HAP-1 (cell line): ENCODE data around the gene RNF220.
"Not testable (repeated sequence)": the region's sequence is repeated elsewhere in the genome, so short reads cannot be mapped to it uniquely, and the experiment has no call there.

Experiments used
- DNase-seq, 2 experiments: peaks; one replicate each; pipeline ENCODE4 v3.0.0-alpha.2; 2016 to 2020; ENCODE audit warnings: low spot score in 2 of 2
- H3K27me3 ChIP-seq: fragments of 250-450 bp; sonication (Bioruptor Pico); 2 replicates; pipeline ENCODE4 v1.5.1; 2020; ENCODE audit warnings: low read depth, mild to moderate bottlenecking, moderate library complexity
- H3K36me3 ChIP-seq: fragments of 250-450 bp; sonication (Bioruptor Pico); replicated peaks from 2 replicates; pipeline ENCODE4 v1.5.1; 2020; ENCODE audit warnings: mild to moderate bottlenecking
- H3K4me1 ChIP-seq: fragments of 250-450 bp; sonication (Bioruptor Pico); 2 replicates; pipeline ENCODE4 v1.5.1; 2020; ENCODE audit warnings: mild to moderate bottlenecking
- H3K4me3 ChIP-seq: fragments of 250-450 bp; sonication (Bioruptor Pico); 2 replicates; pipeline ENCODE4 v1.5.1; 2020; ENCODE audit warnings: mild to moderate bottlenecking, moderate library complexity
- H3K9me3 ChIP-seq: fragments of 250-450 bp; sonication (Bioruptor Pico); 2 replicates; pipeline ENCODE4 v1.5.1; 2020; ENCODE audit warnings: mild to moderate bottlenecking, moderate library complexity
- in situ Hi-C: fragments of 300-500 bp; cut with MboI; formaldehyde crosslinking; loops from 3 replicates; pipeline ENCODE4 v1.14.3; 2020; ENCODE audit warnings: low sequenced_read_pairs, inconsistent platforms, mixed read lengths

Gene RNF220

DNA sequence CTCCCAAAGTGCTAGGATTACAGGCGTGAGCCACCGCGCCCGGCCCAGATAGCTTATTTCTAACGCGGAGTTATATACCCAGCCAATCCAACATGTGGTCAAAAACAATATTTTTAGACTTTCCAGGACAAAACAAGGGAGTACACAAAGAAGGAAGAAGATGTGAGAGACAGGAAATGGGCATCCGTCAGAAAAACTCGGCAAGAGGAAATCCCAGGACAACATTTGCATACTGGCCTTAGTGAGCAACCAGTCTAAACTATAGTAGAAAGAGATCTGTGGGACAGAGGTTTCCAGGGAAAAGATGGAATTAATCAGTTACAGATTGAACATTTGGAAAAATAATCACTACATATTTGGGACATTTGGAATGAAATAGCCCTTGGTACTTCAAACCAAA, 280.8 kb downstream of the RNF220 start:
- H3K9me3 ChIP-seq: no peaks in the 10 kb centered on the region; the same call in 1 of the 2 replicates
- in situ Hi-C loops: no loop called here
- H3K4me3 ChIP-seq: no peak overlapping the region
- no peaks in the 10 kb centered on the region for H3K27me3 ChIP-seq
- no peaks in the 10 kb centered on the region for H3K36me3 ChIP-seq
- no peak for DNase-seq
- peaks cover 24% of the 10 kb centered on the region for H3K4me1 ChIP-seq

GRCh38 chr1:44688760-44689446, 283.8 kb downstream of the RNF220 start:
- Histone ChIP-seq H3K9me3 (no peaks in the 10 kb centered on the region), H3K36me3 (no peaks in the 10 kb centered on the region), H3K4me3 (no peak overlapping the region), H3K27me3 (no peaks in the 10 kb centered on the region), H3K4me1 (peaks cover 22% of the 10 kb centered on the region)
- in situ Hi-C loops: no loop called here
- no peak for DNase-seq

DNA sequence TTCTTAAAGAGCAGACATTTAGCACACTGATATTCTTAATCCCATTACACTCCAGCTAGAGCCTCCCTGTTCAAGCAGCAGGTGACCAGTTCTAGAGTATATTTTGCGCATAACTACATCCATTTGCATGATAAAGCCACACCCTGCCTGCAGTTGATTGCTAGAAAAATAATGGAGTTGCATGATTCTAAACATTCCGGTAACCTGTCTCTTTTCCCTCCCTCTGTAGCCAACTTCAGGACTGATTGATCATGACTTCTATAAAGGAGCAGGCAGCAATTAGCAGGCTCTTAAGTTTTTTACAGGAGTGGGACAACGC, 284.4 kb downstream of the RNF220 start:
- Histone ChIP-seq H3K4me3 (no peak overlapping the region), H3K27me3 (no peaks in the 10 kb centered on the region), H3K9me3 (no peaks in the 10 kb centered on the region), H3K4me1 (peaks cover 22% of the 10 kb centered on the region), H3K36me3 (no peaks in the 10 kb centered on the region)
- in situ Hi-C loops: no loop called here
- DNase-seq: peak; percentile 57 to 91

DNA sequence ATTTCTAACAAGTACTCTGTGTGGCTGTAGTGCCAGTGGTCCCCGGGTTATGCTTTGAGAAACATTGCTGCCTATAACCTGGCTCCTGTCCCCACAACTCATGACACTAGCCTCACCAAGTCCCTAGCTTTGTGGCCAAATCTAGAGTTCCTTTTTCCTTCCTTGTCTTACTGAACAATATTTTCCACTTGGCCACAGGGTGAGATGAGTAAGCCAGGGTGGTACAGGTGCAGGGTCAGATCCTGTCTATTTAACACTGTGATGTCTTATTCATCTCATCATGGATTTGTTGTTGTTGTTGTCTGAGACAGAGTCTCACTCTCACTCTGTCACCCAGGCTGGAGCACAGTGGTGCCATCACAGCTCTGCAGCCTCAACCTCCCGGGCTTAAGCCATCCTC, 288.1 kb downstream of the RNF220 start:
- Histone ChIP-seq H3K36me3 (no peaks in the 10 kb centered on the region), H3K27me3 (no peaks in the 10 kb centered on the region), H3K4me3 (no peak overlapping the region), H3K4me1 (peaks cover 22% of the 10 kb centered on the region), H3K9me3 (no peaks in the 10 kb centered on the region)
- no peak for DNase-seq
- in situ Hi-C loops: no loop called here

DNA sequence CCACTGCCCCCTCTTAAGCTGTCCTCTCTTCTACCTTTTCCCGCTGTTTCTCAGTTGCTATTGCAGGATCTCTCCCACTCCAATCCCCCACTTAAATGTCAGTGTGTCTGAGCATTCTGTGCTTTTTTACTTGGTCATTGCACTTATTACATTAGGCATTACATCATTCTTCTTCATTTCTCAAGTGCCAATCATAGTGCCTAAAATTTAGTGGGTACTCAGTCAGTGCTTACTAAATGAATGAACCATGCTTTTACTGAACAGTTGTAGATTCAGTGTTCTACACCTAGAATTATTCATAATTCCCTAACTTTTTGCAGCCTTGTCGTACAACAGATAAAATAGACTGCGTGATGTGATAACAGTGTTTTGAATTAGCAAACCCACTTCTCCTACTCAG, 288.8 kb downstream of the RNF220 start:
- H3K4me1 ChIP-seq: peaks cover 15% of the 10 kb centered on the region
- no peak for DNase-seq
- no peaks in the 10 kb centered on the region for H3K36me3 ChIP-seq
- no peak overlapping the region for H3K4me3 ChIP-seq
- no peaks in the 10 kb centered on the region for H3K9me3 ChIP-seq
- in situ Hi-C loops: no loop called here
- H3K27me3 ChIP-seq: no peaks in the 10 kb centered on the region

GRCh38 chr1:44694863-44695478, 289.9 kb downstream of the RNF220 start:
- in situ Hi-C loops: no loop called here
- Histone ChIP-seq H3K4me3 (no peak overlapping the region), H3K9me3 (no peaks in the 10 kb centered on the region), H3K4me1 (peaks cover 4% of the 10 kb centered on the region), H3K36me3 (no peaks in the 10 kb centered on the region), H3K27me3 (no peaks in the 10 kb centered on the region)
- no peak for DNase-seq

DNA sequence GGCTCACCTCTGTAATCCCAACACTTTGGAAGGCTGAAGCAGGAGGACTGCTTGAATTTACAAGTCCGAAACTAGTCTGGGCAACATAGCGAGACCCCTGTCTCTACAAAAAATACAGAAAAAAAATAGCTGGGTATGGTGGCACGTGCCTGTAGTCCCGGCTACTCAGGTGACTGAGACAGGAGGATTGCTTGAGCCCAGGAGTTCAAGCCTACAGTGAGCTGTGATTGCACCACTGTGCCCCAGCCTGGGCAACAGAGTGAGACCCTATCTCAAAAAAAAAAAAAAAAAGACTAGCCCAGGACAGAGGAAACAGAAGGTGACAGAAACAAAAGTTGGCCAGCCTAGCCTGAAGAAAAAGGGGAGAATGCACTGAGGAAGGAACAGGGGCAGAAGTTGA, 290.6 kb downstream of the RNF220 start:
- no peak for DNase-seq
- in situ Hi-C loops: no loop called here
- Histone ChIP-seq H3K4me3 (no peak overlapping the region), H3K4me1 (no peaks in the 10 kb centered on the region), H3K9me3 (no peaks in the 10 kb centered on the region), H3K27me3 (no peaks in the 10 kb centered on the region), H3K36me3 (no peaks in the 10 kb centered on the region)

GRCh38 chr1:44696101-44696500, 291.0 kb downstream of the RNF220 start:
- Histone ChIP-seq H3K4me1 (no peaks in the 10 kb centered on the region), H3K4me3 (no peak overlapping the region), H3K27me3 (no peaks in the 10 kb centered on the region), H3K36me3 (no peaks in the 10 kb centered on the region), H3K9me3 (no peaks in the 10 kb centered on the region)
- DNase-seq: no peak
- in situ Hi-C loops: no loop called here

DNA sequence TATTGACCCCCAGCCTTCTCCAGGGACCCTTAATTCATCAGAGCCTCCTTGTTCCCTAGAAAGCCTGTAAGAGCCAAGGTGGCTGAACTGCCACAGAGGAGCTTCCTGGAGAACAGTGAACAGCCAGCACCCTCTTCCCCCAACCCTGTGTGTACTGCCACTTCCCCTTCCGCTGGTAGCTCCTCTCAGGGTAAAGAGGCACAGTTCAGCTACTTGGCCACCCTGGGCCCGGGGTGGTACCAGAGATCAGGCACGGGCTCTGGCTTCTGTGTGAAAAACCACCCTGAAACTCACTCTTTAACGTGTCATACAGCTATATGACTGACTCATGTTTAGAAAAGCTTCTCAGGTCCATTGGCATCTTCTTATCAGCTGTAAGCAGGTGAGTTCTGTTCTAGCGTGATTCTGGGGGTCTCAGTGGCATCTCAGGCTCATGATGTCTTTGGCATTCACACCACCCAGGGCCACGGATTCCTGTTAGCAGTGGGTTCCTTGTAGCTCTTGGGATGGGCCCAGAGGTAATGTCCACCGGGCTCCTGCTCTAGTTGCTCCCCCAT, 291.8 kb downstream of the RNF220 start:
- H3K4me3 ChIP-seq: no peak overlapping the region
- DNase-seq: no peak
- no peaks in the 10 kb centered on the region for H3K27me3 ChIP-seq
- in situ Hi-C loops: no loop called here
- no peaks in the 10 kb centered on the region for H3K4me1 ChIP-seq
- no peaks in the 10 kb centered on the region for H3K36me3 ChIP-seq
- H3K9me3 ChIP-seq: no peaks in the 10 kb centered on the region

GRCh38 chr1:44698138-44698537, 293.1 kb downstream of the RNF220 start:
- Histone ChIP-seq H3K27me3 (no peaks in the 10 kb centered on the region), H3K9me3 (no peaks in the 10 kb centered on the region), H3K4me3 (no peak overlapping the region), H3K4me1 (no peaks in the 10 kb centered on the region), H3K36me3 (no peaks in the 10 kb centered on the region)
- in situ Hi-C loops: no loop called here
- DNase-seq: no peak

DNA sequence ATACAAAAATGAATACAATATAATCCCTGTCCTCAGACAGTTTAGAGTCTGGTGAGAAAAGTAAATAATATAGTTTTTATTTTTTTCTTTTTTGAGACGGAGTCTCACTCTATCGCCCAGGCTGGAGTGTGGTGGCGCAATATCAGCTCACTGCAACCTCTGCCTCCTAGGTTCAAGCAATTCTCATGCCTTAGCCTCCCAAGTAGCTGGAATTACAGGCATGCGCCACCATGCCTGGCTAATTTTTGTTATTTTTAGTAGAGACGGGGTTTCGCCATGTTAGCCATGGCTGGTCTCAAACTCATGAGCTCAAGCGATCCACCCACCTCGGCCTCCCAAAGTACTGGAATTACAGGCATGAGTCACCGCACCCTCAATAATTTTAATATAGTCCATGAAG, 294.3 kb downstream of the RNF220 start:
- in situ Hi-C loops: not testable (repeated sequence)

DNA sequence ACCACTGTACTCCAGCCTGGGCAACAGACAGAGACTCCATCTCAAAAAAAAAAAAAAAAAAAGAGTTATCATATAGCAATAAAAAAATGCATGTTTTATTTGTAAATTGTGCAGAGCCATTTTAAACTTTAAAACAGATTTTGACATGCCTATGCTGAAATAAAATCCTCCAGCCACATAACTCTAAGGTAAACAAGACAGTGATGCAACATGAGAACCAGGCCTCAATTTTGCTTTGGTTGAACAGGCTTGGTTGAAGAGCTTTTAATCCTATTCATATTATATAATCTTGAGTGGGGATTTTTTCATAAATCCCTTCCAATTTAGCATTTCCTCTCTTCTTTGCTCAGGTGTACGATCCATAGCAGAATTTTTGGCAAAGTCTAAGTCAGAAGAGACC, 295.5 kb downstream of the RNF220 start:
- Histone ChIP-seq H3K27me3 (no peaks in the 10 kb centered on the region), H3K4me3 (no peak overlapping the region), H3K9me3 (no peaks in the 10 kb centered on the region), H3K4me1 (no peaks in the 10 kb centered on the region), H3K36me3 (no peaks in the 10 kb centered on the region)
- no peak for DNase-seq
- in situ Hi-C loops: loop anchor here (25.0 kb wide), 1 partner anchor 612 kb away; no protein-coding TSS in a partner anchor

More for the DNA sequence above, 294.3 kb downstream of the RNF220 start:
- not testable (repeated sequence) for H3K36me3 ChIP-seq, H3K4me1 ChIP-seq, DNase-seq, H3K27me3 ChIP-seq, H3K4me3 ChIP-seq, H3K9me3 ChIP-seq

DNA sequence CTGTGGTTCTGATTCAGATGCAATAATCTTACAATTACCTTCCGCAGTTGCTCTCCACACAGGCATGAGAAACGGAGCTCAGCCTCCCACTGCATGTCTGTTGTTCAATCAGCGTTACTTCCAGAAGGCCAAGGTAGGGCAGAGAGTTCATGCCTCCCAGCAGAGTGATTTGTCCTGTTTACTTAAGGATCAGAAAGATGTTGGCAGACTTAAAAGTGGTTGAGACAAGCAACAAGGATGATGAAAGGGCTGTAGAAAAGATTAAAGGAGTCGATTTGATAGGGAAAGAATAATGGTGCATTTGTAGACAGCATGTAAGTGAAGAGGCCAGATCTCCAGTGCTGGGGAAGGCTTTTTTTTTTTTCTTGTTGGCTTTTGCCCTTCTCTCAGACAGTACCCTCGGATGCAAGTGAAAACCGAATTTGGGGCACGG, 296.1 kb downstream of the RNF220 start:
- no peak overlapping the region for H3K4me3 ChIP-seq
- H3K27me3 ChIP-seq: no peaks in the 10 kb centered on the region
- no peaks in the 10 kb centered on the region for H3K9me3 ChIP-seq
- in situ Hi-C loops: loop anchor here (25.0 kb wide), 1 partner anchor 611 kb away; no protein-coding TSS in a partner anchor
- no peaks in the 10 kb centered on the region for H3K4me1 ChIP-seq
- no peak for DNase-seq
- no peaks in the 10 kb centered on the region for H3K36me3 ChIP-seq
